Esophagus muscularis mucosa (tissue), 4 donors: ENCODE measurements around the gene HNRNPA1. TPM values are rescaled to one million over a fixed set of nuclear protein-coding genes. Genes with fewer than 3 reads are reported as not detected.
"Not testable (repeated sequence)": the region's sequence is repeated elsewhere in the genome, so short reads cannot be mapped to it uniquely, and the experiment has no call there.

Experiments used
- DNase-seq: peaks from one replicate; pipeline ENCODE4 v3.0.0-alpha.2; 2017; ENCODE audit errors: extremely low spot score
- H3K27ac ChIP-seq, 4 donors: fragments of 200-600 bp; sonication (generic); replicated peaks in 1 of 4; 1 replicate in 3 of 4; 2 replicates in 1 of 4; pipeline ENCODE4 v1.5.1; 2016 to 2019; ENCODE audit warnings: mild to moderate bottlenecking in 1 of 4
- H3K27me3 ChIP-seq, 4 donors: fragments of 200-600 bp; sonication (generic); one replicate each; pipeline versions ENCODE4 v1.5.1 to v1.6.0; 2016 to 2019
- H3K36me3 ChIP-seq, 4 donors: fragments of 200-600 bp; sonication (generic); one replicate each; pipeline ENCODE4 v1.5.1; 2016 to 2019
- H3K4me1 ChIP-seq, 4 donors: fragments of 200-600 bp; sonication (generic); one replicate each; pipeline ENCODE4 v1.5.1; 2016 to 2019
- H3K4me3 ChIP-seq, 4 donors: fragments of 200-600 bp; sonication (generic); 1 replicate in 2 of 4; 2 replicates in 2 of 4; pipeline ENCODE4 v1.5.1; 2016 to 2019; ENCODE audit warnings: mild to moderate bottlenecking in 4 of 4, moderate library complexity in 1 of 4
- H3K9me3 ChIP-seq, 4 donors: fragments of 200-600 bp; sonication (generic); 1 replicate in 3 of 4; 2 replicates in 1 of 4; pipeline ENCODE4 v1.5.1; 2016 to 2019
- CTCF ChIP-seq, 3 experiments: fragments of 200-600 bp in 2 of 3; fragments of 450-650 bp in 1 of 3; sonication (generic) in 2 of 3; IDR thresholded peaks; one replicate each; pipeline ENCODE4 v1.5.1; 2017 to 2019; ENCODE audit warnings: antibody characterized with exemption in 3 of 3, mild to moderate bottlenecking in 2 of 3, moderate library complexity in 1 of 3
- EP300 ChIP-seq: sonication (generic); formaldehyde crosslinking; IDR thresholded peaks from one replicate; pipeline ENCODE4 v1.6.1; 2017; ENCODE audit warnings: antibody characterized with exemption
- POLR2A ChIP-seq: fragments of 450-650 bp; IDR thresholded peaks from one replicate; pipeline ENCODE4 v1.6.1; 2017; ENCODE audit warnings: antibody characterized with exemption, moderate library complexity, mild to moderate bottlenecking, low read depth
- POLR2AphosphoS5 ChIP-seq, 2 donors: sonication (generic); formaldehyde crosslinking; IDR thresholded peaks; one replicate each; pipeline ENCODE4 v1.6.1; 2017; ENCODE audit warnings: antibody characterized with exemption in 2 of 2
- WGBS: methylation state at CpG from one replicate; pipeline ENCODE4 v1.1.5; 2018; 5-methylcytosine and 5-hydroxymethylcytosine counted together
- intact Hi-C: fragments of 100-400 bp; cut with DNase I; formaldehyde crosslinking; loops from one replicate; pipeline ENCODE4 v1.15.1; 2023
- total RNA-seq, 4 donors: library from RNA; depleted of rRNA; stranded (reverse); fragments of >200 nt; gene quantifications; one replicate each; pipeline versions ENCODE4 v1.1.0 to v1.2.1, GENCODE V29; 2016

Gene HNRNPA1
- total RNA-seq, 4 donors from 2014 or later = 216 to 368 (median 270) TPM

DNA sequence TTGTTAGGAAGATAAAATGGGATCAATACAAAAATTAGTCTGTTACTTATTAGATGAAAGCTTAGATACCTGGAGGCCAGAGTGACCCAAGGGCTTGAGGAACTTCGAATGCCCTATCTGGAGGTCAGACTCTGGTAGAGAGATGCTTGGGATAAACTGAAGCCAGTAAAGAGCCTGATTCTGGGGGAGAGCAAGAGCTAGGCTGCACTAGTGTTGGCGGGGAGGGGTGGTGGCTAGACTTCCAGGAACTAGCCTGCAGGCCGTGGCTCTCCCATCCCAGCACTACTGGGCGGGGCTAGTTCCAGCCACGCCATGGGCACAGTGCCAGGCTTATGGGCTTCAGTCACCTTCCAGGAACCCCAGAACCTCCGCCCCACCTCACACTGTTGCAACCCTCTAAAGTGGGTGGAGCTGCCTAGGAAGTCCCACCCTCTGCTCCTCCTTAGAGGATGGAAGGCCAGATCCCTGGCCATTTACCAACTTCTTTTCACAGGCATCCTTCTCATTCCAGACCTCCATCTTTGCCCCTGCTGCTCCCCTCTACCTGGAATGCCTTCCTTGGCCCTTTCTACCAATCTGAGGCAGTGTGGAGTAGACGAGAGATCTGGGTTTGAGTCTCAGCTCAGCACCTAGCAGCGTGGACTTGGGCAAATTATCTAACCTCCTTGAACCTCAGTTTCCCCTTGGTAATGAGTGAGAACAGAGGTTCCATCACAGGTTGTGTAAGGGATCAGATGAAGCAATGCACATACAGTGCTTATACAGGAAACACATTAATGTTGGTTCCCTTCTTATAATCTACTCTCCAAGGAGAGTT lies 26.6 kb downstream of the HNRNPA1 start:
- H3K9me3 ChIP-seq = no peaks in the 10 kb centered on the region
- no peak for DNase-seq
- TF ChIP-seq CTCF (IDR thresholded peaks at IDR 0.05) (no peak), POLR2AphosphoS5 (IDR thresholded peaks at IDR 0.05) (no peak), EP300 (no peak), POLR2A (no peak)
- H3K27me3 ChIP-seq = peaks cover 0 to 11% (median 0%) of the 10 kb centered on the region in 4 donors
- 61% methylated on average over 8 of the region's 8 CpGs for WGBS
- H3K27ac ChIP-seq = no peak overlapping the region
- intact Hi-C loops = no loop called here
- H3K36me3 ChIP-seq = no peaks in the 10 kb centered on the region
- peaks cover 5 to 8% (median 5%) of the 10 kb centered on the region in 4 donors for H3K4me1 ChIP-seq
- no peak overlapping the region for H3K4me3 ChIP-seq

DNA sequence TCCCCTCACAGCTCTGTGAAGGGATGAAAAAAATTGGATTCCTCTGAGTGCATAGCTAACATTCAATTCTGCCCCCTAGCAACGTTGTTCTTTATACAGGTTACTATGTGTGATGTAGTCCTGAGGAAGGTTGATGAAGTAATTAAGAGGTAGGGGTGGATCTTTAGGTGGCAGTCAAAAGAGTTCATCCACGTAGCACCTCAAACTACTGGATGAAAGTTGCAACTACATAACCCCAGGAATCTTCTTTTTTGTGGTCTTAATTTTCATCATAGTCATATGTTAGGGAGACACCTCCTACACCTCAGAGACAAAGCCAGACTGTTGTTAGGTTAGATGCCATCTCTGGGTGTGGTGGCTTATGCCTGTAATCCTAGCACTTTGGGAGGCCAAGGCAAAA lies 30.5 kb downstream of the HNRNPA1 start:
- H3K4me1 ChIP-seq = no peaks in the 10 kb centered on the region
- intact Hi-C loops = no loop called here
- no peak overlapping the region for H3K27ac ChIP-seq
- no peak for DNase-seq
- H3K27me3 ChIP-seq = peaks cover 0 to 3% (median 0%) of the 10 kb centered on the region in 4 donors
- no peaks in the 10 kb centered on the region for H3K9me3 ChIP-seq
- WGBS = 68% methylated on average over 2 of the region's 2 CpGs
- H3K36me3 ChIP-seq = no peaks in the 10 kb centered on the region
- TF ChIP-seq CTCF (IDR thresholded peaks at IDR 0.05) (no peak), EP300 (no peak), POLR2AphosphoS5 (IDR thresholded peaks at IDR 0.05) (no peak), POLR2A (no peak)
- H3K4me3 ChIP-seq = no peak overlapping the region

DNA sequence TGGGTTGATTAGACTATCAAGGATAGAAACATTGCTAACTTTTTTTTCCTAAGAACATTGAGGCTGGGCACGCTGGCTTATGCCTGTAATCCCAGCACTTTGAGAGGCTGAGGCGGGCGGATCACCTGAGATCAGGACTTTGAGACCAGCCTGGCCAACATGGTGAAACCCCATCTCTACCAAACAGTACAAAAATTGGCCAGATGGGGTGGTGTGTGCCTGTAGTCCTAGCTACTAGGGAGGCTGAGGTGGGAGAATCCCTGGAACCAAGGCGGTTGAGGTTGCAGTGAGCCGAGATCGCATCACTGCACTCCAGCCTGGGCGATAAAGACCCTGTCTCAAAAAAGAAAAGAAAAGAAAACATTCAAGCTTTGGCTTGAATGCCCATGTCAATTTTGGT lies 31.8 kb downstream of the HNRNPA1 start:
- H3K27ac ChIP-seq, H3K9me3 ChIP-seq, H3K4me1 ChIP-seq, H3K36me3 ChIP-seq, intact Hi-C loops, DNase-seq, H3K4me3 ChIP-seq, H3K27me3 ChIP-seq: not testable (repeated sequence)
- WGBS = 85% methylated on average over 7 of the region's 7 CpGs

DNA sequence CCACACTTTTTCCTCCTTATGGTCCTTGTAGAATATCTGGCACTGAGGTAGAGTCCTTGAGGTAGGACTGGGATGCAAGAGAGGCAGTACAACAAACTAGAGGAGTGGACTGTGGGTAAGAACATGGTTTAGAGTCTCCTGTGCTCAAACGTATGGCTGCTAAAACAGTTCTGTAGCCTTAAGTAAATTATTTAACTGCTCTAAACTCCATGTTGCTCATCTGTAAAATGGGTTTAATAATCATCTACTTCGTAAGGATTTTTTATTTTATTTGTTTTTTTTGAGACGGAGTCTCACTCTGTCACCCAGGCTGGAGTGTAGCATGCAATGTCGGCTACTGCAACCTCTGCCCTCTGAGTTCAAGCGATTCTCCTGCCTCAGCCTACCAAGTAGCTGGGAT lies 40.8 kb downstream of the HNRNPA1 start:
- TF ChIP-seq CTCF (IDR thresholded peaks at IDR 0.05) (no peak), POLR2AphosphoS5 (IDR thresholded peaks at IDR 0.05) (no peak), POLR2A (no peak), EP300 (no peak)
- 89% methylated on average over 5 of the region's 5 CpGs for WGBS
- intact Hi-C loops = loop anchor here (5.0 kb wide), 2 partner anchors 34 to 69 kb away; no protein-coding TSS in a partner anchor
- Histone ChIP-seq H3K4me1 (peaks cover 9 to 18% (median 16%) of the 10 kb centered on the region in 4 donors), H3K36me3 (no peaks in the 10 kb centered on the region), H3K27ac (no peak overlapping the region), H3K27me3 (no peaks in the 10 kb centered on the region), H3K4me3 (no peak overlapping the region), H3K9me3 (no peaks in the 10 kb centered on the region)
- DNase-seq = no peak

DNA sequence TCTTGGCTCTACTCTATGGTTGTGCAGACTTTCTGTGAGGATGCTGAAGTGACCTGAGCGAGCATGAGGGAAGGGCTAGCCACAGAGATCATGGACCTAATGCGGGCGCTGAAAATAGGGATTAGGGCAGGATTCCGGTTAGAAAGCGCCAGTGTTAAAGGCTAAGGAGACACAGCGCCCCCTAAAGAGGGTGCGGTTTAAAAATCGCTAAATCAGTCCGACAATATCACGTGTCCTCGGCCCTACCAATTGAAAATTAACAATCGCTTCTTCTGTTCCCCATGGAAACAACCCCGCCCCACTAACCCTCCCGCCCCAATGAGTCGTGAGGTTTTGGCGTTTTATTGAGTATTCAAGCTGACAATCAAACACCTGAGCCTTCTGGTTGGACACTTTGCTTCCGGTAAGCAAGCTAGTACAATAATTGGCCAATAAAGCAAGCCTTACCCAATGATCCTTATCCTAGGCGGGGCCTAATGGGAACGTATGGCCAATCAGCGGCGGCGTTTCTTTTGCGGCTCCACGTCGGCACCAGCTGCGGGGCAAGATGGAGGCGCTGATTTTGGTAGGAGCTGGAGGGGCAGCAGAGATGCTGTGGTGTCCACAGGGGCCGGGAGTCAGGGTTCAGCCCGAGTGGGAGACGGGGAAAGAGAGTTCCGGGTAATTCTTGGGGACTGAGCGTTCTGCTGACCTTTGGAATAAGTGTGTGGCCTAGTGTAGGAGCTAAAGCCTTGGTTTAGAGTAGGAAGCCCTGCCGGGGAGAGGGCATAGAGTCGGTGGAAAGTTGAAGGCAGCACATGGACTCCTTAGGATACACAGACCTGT lies 44.3 kb downstream of the HNRNPA1 start, which contains the start of gene COPZ1:
Gene COPZ1, plus strand, starts transcription at position 515 of the 825 bp plus-strand sequence. Its CDS starts 33 bp downstream, at position 548.
- peak within 1 kb of the TSS; percentile 78 to 90 (median 85) for H3K27ac ChIP-seq

GRCh38 chr12:54325442-54326109 lies 45.0 kb downstream of the HNRNPA1 start:
- Histone ChIP-seq H3K27ac (peak overlapping the region; percentile 78 to 90 (median 85)), H3K36me3 (peaks cover 0 to 14% (median 0%) of the 10 kb centered on the region in 4 donors), H3K4me3 (peak overlapping the region; percentile 58 to 79 (median 66)), H3K4me1 (peaks cover 29 to 59% (median 58%) of the 10 kb centered on the region in 4 donors)
- WGBS = 50% methylated on average over 22 of the region's 22 CpGs
- intact Hi-C loops = loop anchor here (5.0 kb wide), 1 partner anchor 37 kb away; the partner anchor contains the start of gene GPR84
- not testable (repeated sequence) for DNase-seq, H3K9me3 ChIP-seq, H3K27me3 ChIP-seq

More for the DNA sequence above, 44.3 kb downstream of the HNRNPA1 start, which contains the start of gene COPZ1:
- H3K27me3 ChIP-seq = no peaks in the 10 kb centered on the region
- TF ChIP-seq POLR2AphosphoS5 (IDR thresholded peaks at IDR 0.05) = peak; percentile 84 to 92
- no peak for TF ChIP-seq EP300
- peak; percentile 59 to 67 (median 61) for TF ChIP-seq CTCF (IDR thresholded peaks at IDR 0.05)
- TF ChIP-seq POLR2A = peak; percentile 46
- peak within 1 kb of the TSS; percentile 58 to 79 (median 66) for H3K4me3 ChIP-seq
- peaks cover 25 to 53% (median 50%) of the 10 kb centered on the region in 4 donors for H3K4me1 ChIP-seq
- peaks cover 0 to 14% (median 0%) of the 10 kb centered on the region in 4 donors for H3K36me3 ChIP-seq
- intact Hi-C loops = loop anchor here (5.0 kb wide), 3 partner anchors 37 to 73 kb away; partner anchors contain the start of gene GPR84
- WGBS = under 1% methylated on average over 33 of the region's 34 CpGs
- H3K9me3 ChIP-seq = no peaks in the 10 kb centered on the region
- peak; percentile 99 for DNase-seq
